HG02840 (cell line): ENCODE measurements around the gene PTPRH.

Source experiments
- ATAC-seq: cut with Tn5 transposase; IDR thresholded peaks from one replicate; pipeline ENCODE4 v1.9.1; 2021; ENCODE audit warnings: mild to moderate bottlenecking, moderate library complexity, moderate number of reproducible peaks; ENCODE audit not compliant: unreplicated experiment, low FRiP score

PTPRH gene, protein sequence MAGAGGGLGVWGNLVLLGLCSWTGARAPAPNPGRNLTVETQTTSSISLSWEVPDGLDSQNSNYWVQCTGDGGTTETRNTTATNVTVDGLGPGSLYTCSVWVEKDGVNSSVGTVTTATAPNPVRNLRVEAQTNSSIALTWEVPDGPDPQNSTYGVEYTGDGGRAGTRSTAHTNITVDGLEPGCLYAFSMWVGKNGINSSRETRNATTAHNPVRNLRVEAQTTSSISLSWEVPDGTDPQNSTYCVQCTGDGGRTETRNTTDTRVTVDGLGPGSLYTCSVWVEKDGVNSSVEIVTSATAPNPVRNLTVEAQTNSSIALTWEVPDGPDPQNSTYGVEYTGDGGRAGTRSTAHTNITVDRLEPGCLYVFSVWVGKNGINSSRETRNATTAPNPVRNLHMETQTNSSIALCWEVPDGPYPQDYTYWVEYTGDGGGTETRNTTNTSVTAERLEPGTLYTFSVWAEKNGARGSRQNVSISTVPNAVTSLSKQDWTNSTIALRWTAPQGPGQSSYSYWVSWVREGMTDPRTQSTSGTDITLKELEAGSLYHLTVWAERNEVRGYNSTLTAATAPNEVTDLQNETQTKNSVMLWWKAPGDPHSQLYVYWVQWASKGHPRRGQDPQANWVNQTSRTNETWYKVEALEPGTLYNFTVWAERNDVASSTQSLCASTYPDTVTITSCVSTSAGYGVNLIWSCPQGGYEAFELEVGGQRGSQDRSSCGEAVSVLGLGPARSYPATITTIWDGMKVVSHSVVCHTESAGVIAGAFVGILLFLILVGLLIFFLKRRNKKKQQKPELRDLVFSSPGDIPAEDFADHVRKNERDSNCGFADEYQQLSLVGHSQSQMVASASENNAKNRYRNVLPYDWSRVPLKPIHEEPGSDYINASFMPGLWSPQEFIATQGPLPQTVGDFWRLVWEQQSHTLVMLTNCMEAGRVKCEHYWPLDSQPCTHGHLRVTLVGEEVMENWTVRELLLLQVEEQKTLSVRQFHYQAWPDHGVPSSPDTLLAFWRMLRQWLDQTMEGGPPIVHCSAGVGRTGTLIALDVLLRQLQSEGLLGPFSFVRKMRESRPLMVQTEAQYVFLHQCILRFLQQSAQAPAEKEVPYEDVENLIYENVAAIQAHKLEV

DNA sequence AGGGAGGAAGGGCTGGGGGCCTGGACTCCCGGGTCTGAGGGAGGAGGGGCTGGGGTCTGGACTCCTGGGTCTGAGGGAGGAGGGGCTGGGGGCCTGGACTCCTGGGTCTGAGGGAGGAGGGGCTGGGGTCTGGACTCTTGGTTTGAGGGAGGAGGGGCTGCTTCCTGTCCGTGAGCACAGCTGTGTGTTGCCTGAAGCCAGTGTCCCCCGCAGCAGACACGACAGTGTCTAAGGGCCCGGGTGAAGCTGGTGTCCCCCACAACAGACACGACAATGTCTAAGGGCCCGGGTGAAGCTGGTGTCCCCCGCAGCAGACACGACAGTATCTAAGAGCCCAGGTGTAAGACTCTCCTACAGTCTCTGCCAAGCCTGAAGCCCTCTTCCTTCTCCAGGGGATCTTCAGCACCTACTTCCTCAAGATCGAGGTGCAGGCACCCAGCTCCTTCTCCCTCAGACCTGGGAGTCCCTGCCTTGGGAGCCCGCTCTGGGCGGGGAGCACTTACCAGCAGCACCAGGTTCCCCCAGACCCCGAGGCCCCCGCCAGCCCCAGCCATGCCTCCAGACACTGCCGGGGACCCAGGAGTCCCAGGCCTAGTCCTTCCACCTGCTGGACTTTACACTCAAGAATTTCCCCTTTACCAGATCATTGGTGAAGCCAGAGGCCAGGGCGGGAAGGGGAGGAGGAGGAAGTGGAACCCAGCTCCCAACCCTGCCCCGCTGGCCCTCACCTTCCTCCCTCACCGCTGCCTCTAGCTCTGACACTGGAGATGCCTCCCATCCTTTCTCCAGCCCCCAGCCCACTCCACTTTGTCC is at the start of gene PTPRH:
Gene PTPRH, minus strand, starts transcription at position 622 of the 813 bp plus-strand sequence. Its CDS starts 68 bp downstream, at position 554.
- ATAC-seq, result no peak

DNA sequence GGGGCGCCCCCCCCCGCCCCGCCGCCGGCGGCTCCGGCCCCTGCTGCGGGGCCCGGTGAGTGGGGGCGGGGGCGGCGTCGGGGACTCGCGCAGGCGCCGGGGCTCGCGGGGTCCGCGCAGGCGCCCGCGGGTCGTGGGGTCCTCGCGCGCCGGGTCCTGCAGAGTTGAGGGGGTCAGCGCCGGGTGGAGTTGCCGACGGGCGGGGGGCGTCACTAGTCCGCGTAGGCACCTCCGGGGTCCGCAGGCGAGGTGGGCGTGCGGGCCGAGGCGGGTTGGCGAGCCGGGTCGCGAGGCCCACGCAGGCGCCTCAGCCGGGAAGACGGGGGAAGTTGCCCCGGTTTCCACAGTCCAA is 49.2 kb upstream of the PTPRH start:
- ATAC-seq, result peak; percentile 17

DNA sequence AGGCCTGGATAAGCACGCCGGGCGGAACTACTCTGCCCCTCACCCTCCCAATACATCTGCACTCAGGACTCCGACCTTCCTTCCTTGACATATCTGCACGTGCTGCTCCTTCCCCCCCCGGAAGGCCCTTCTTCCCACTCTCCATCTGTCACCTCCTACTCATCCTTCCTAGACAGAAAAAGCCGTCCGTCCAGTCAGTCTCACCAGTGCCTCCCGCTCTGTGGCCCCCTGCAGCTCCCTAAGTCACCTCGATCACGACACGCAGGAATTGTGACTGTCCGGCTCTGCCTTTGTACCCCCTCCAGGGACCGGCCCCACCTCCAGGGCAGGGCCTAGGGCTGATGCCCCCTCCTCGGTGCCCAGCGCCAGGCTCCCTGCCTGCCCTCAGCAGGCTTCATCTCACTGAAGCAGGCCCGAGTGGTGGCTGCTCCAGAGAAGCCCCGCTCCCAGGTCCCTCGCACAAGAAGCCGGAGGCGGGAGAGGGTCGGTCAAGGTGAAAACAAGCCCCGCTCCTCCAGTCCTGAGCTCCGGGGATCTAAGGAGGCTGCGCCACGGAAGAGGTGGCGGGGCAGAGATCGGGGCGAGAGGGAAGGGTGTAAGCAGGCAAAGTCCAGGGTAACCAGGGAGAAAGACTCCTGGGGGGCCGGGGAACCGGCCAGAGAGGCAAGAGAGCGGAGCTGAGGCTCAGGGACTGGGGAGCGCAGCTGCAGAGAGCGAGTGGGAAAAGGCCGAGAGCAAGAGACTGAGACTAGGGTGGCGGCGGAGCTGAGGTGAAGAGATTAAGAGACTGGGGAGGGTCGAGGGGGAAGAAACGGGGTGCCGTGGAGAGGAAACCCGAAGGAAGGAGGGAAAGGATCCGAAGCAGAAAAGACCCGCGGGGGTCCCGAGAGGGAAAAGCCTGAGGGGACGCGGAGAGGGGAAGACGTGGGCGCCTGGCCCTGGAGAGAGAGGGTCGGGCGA is 48.4 kb upstream of the PTPRH start:
- ATAC-seq, result no peak

DNA sequence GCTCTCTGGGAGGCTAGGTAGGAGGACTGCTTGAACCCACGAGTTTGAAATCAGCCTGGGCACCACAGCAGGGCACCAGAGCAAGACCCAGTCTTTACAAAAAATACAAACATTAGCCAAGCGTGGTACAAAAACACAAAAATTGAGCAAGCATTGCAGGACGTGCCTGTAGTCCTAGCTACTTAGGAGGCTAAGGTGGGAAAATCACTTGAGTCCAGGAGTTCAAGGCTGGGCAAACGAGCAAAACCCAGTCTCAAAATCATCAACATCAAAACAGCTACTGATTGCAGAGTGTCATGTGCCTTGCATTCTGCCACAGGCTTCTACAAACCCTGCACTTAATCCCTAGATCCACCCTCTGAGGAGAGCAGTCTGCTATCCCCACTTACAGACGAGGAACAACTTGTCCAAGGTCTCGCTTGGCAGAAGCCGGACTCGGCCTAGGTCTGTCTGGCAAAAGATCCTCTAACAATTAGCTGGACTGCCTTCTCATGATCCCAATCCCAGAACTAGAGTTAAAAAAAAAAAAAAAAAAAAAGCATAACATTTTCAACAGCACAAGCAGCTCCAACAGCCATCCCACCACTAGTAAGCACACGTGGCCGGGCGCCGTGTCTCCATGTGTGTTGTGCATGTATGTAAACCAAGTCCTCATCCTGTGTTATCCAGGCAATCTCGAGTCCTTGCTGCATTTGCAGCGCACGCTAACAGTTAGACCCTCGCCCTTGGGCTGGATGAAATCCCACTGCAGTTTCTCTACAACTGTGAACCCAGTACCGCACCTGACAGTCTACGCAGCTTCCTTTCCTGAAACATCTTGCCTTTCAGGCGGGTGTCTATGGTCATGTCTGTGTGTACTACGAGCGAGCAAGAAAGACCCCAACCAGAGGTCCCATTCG is 47.5 kb upstream of the PTPRH start:
- no peak for ATAC-seq

DNA sequence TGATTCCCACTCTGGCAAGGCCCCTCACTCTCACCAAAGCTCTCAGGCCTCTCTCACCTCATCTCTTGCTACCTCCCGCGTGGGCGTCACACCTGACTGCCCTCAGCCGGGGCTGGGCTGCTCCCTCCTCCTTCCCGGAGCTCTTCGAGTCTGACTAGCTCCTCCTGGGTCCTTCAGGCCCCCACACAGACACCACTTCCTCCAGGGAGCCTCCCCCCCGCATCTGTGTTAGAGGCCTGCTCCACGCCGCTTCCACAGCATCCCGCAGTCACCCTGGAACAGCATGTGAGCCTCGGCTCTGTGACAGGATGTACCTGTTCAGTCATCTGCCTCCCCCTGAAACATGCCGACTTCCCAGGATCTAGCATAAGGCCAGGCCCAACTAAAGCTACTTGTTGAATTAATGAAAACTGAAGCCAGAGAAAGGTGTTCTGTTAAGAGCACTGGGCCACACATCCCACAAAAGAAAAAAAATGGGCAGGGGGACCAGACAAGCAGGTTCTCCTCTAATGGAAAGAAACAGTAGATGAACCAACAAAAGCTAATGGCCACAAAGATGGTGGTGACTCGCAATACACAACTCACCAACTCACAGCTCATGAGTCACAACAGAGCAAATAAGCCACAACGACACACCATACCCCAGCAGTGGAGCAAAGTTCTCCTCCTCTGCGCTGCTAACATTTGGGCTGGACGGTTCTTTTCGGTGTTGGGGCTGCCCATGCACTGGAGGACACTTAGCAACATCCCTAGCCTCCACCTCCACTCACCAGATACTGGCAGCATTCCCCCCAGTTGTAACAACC is 46.5 kb upstream of the PTPRH start:
- ATAC-seq, result no peak

DNA sequence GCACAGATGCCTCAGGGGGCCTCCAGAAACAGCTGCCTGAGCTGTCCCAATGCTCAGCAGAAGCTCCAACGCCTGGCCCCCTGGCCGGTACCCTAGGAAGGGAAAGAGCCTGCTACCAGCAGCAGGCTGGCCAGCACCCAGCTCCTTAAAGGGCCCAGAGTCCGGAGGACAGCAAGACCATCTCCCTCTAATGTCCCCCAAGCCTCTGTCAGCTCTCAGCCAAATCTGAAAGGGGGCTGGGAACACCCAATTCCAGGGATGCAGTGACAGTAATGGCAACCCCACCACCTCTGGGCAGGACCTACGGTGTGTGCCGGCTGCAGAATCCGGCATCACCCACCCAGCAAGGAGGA is 45.3 kb upstream of the PTPRH start:
- no peak for ATAC-seq

DNA sequence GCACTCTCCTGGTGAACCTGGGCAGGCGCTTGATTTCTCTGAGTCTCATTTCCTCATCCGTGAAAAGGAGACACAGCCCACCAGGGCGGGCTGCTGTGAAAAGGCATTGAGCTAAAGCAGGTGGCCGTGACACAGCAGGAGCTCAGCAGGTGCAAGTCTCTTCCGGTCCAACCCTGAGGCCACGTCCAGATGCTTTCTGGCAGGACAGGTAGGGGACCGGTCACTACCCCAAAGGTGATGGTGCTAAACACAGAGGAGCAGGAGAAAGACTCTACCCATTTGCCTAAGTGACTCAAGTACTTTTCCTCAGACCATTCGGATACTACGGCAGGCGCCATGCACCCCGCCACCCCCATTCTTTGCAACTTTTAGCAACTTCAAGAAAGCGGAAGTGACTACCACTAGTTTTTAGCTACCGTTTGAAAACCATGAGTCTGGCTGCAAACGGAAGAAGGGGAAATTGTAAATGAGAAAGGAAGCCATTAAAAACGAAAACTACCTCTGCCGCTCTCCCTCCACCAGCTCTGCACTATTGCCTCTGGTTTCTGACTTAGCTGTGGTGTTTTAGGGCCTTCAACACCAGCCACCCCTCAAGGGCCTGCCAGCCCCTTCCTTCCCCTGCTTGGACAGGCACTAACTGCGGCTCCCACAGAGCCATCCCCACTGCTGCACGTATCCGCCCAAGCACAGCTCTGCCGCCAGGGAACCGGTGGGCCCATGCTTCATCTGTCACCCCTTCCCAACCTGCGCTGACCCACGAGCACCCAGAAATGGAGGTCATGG is 44.7 kb upstream of the PTPRH start:
- peak; percentile 34 for ATAC-seq

DNA sequence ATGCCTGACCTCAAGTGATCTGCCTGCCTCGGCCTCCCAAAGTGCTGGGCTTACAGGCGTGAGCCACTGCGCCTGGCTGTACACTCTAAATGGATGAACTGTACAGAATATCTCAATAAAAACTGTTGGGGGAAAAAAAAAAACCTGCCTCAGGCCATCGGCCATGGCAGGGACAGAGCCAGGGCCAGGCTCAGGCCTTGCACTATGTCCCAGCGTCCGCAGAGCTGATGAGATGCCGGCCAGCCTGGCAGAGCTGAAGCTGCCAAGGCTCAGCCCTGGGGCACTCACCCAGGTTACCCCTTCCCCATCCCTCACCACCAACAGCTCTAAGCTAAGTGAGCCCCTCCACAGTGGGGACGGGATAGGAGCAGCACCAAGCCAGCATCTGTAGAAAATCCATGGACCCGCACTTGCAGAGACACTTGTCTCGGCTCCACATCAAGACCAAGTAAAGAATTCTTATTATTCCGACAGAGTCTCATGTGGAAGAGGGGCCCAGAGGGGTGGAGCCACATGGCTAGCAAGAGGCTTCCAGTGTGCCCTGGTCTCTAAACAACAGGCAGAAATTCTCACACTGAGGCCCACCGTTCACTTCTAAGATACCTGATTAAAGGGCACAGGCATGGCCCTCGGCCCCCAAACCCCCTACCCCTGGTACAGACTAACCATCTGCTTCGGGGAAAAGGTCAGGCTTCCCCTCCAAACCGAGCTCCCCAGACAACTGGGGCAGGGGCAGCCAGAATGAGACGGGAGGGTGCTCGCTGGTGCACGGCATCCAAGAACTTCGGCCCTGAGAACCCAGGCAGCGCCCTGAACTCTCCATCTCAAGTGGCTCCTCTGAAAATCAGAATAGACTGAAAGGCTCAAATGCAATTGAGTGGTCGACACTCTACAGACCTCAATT is 43.7 kb upstream of the PTPRH start:
- no peak for ATAC-seq

DNA sequence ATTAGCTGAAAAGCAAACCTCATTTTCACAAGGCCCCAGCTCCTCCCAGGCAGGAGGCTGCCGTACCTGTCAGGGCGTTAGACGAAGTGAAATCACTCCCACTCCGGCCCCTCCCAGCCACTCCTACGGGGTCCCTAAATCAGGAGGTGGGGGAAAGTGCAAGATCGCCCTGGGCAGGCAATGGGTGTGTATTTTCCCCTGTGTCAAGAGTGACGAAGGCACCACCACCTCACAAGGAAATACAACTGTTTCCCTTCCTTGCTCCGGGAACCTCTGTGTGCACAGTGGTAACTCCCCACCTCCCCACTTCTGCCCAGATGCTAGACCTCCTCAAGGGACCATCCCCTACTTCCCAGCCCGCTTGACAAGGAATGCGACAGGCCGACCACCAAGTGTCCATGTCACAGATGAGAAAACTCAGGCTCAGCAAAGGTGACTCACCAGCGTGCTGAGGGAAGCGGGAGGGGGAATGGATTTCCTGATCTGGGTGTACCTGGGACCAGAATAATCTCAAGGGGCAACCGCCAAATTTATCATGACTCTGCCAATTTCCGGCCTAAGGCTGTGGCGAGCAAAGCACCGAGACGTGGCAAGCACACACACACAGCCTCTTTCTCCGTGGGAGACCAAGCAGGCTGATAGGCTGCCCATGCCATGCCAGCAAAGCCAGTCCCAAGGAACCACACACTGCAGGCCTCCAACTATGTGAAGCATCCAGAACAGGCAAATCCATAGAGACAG is 42.2 kb upstream of the PTPRH start:
- no peak for ATAC-seq

DNA sequence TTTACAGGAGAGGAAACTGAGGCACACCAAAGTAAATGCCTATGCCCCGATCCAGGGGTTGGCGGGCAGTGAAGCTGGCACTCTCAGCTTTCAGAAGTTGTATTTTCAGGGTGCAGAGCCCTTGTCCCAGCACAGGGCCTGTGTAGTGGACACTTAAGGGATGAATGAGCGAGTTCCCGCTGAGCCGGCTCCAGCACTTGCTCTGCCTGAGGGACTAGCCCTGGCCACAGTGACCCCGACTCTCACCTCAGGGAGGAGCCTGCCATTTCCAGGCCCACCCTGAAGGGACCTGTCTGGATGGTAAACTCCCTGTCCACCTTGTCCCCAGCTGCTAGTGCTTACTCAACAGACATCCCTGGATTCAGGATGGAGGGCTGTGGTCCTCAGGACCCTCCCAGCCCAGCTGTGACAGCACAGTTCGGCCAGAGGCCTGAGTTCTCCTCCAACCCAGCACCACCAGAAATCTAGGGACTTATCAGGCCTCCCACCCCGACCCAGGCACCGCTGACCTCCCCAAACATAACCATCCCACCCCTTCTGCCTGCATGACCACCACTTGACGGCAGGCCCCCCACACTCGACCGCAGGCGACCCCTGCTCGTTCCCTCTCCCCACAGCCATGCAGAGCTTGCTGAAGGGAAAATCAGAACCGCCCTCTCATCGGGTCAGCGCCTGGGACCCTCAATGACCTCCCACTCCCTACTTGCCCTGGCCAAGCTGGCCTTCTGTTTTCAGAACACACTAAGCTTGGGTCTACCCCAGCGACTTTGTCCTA is 41.1 kb upstream of the PTPRH start:
- ATAC-seq, result no peak

DNA sequence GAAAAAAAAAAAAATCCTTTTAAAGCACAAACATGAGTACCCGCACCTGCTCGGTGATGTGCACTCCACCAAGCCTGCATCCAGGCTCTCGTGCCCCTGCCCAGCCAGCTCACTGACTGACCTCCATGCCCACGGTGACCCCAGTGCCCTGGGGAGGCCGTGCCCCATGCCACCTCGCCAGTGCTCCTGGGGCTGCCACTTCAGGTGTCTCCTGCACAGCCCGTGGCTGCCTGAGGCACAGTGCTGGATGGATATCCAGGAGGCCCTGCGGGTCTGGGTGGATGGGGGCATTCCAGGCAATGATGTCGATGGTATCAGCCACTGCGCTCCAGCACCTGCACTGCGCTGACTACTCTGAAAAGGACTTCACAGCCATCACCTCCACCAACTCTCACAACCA is 40.5 kb upstream of the PTPRH start:
- no peak for ATAC-seq

DNA sequence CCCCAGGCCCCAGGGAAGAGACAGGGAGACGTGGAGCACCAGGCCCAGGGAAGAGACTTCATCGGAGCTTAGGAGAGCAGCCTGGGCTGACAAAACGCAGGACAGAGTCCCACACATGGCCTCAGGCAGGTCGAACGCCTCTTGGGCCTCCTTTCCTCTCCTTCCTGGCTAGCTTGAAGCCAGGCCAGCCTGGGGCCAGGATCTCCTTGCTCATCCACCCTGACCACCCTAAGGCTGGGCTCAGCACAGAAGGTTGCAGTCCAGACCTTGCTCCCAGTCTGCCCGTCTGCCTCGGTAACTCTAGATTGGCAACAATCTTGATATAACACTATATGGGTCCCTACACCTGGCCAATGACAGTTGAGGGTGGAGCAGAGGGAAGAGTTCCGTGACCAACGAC is 39.4 kb upstream of the PTPRH start:
- ATAC-seq, result no peak

DNA sequence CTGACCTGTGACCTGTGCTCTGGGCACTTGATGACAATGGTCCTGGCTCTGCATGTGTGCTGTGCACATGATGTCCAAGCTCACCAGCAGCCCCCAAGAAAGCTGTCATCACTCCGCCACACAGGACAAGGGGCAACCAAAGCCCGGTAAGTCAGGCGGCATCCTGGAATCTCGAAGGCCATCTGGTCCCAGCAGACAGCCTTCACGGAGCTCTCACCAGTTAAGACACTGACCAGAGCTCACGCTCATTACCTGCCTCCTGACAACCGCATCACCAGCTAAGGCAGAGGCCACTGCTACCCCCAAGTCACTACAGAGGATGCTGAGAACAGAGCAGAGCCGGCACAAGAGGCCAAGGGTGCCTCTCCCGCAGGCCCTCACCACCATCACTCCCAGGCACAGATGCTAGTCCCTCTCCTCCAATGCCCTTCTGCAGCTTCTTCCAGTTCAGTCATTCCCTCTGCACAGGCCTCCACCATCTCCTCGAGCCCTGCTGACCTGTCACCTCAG is 38.9 kb upstream of the PTPRH start:
- ATAC-seq, result no peak

DNA sequence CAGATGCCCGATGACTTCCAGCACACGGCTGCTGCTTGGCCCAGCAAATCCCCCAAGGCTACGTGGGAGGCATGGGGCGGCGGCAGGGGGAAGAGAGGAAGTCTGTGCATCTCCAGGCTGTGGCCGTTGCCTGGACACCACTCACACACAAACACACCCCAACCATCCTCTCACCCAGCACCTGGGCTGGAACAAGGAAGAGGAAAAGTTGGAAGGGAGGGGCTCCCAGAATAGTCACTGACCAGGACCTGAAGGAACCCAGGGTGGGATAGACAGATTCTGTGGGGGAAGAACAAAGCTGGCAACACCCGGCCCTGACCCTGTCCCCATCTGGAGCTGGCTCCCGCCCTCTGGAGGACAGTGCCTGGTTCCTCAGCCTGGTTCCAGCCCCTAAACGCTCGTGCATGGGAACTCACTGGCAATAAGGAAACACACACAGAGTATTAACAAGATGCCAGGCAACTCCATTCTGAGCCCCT is 38.4 kb upstream of the PTPRH start:
- ATAC-seq, result no peak
